Lower lobe of right lung (tissue), 2 donors: ENCODE results near the gene SMIM24. TPM values are rescaled to one million over a fixed set of nuclear protein-coding genes. Genes with fewer than 3 reads are reported as not detected.
A peak's percentile ranks its signal among the peaks of the same experiment; 100 is the strongest.

Experiments used
- ATAC-seq, 2 donors: fragments of 200-7000 bp; cut with Tn5 transposase; one replicate each; pipeline ENCODE4 v1.9.1; 2020 to 2022; ENCODE audit warnings: mild to moderate bottlenecking in 2 of 2, moderate library complexity in 2 of 2
- DNase-seq: peaks from one replicate; pipeline ENCODE4 v3.0.0-alpha.2; 2020
- H3K27ac ChIP-seq: fragments of 200-600 bp; one replicate; pipeline ENCODE4 v1.8.0; 2022
- H3K27me3 ChIP-seq: fragments of 200-600 bp; one replicate; pipeline ENCODE4 v1.8.0; 2022; ENCODE audit warnings: low read depth
- H3K36me3 ChIP-seq: fragments of 200-600 bp; one replicate; pipeline ENCODE4 v1.8.0; 2022; ENCODE audit warnings: mild to moderate bottlenecking
- H3K4me1 ChIP-seq: fragments of 200-600 bp; one replicate; pipeline ENCODE4 v1.8.0; 2022
- H3K4me3 ChIP-seq: fragments of 200-600 bp; one replicate; pipeline ENCODE4 v1.8.0; 2022; ENCODE audit warnings: mild to moderate bottlenecking
- H3K9me3 ChIP-seq: fragments of 200-600 bp; one replicate; pipeline ENCODE4 v1.8.0; 2022
- CTCF ChIP-seq: fragments of 200-600 bp; IDR thresholded peaks from one replicate; pipeline ENCODE4 v1.8.0; 2022; ENCODE audit warnings: antibody characterized with exemption, mild to moderate bottlenecking
- intact Hi-C: fragments of 100-400 bp; cut with DNase I; formaldehyde crosslinking; loops from one replicate; pipeline ENCODE4 v1.11.0; 2022
- total RNA-seq: library from RNA; stranded (reverse); fragmentation: NEBNext Ultra II Directional; extraction: Animal tissue kit (Norgen Biotek cat#: 25700); gene quantifications from one replicate; pipeline ENCODE4 v1.2.1, GENCODE V29; 2021
- donor health status: DM: no; HTN: yes; CAD: no; lungs with severe emphysema.

The SMIM24 gene
- total RNA-seq, 1 donor from 2014 or later: not detected

- intact Hi-C loops: no loop called here
- Histone ChIP-seq H3K4me1 (no peaks in the 10 kb centered on the region), H3K9me3 (no peaks in the 10 kb centered on the region), H3K36me3 (no peaks in the 10 kb centered on the region), H3K27me3 (peaks cover 44% of the 10 kb centered on the region), H3K27ac (no peak overlapping the region), H3K4me3 (no peak overlapping the region)
- ATAC-seq: no peak
- TF ChIP-seq CTCF: no peak
- no peak for DNase-seq
These were observed 1.1 kb upstream of the SMIM24 start for GRCh38 chr19:3481241-3482090.

GRCh38 chr19:3479834-3480215 lies 500 bp downstream of the SMIM24 start:
- ATAC-seq (no peak), DNase-seq (no peak)
- TF ChIP-seq CTCF: no peak
- no peaks in the 10 kb centered on the region for H3K9me3 ChIP-seq
- H3K27ac ChIP-seq: no peak overlapping the region
- no peaks in the 10 kb centered on the region for H3K4me1 ChIP-seq
- no peak overlapping the region for H3K4me3 ChIP-seq
- intact Hi-C loops: loop anchor here (10.0 kb wide), 1 partner anchor 155 kb away; no protein-coding TSS in a partner anchor
- no peaks in the 10 kb centered on the region for H3K36me3 ChIP-seq
- H3K27me3 ChIP-seq: peaks cover 44% of the 10 kb centered on the region

GRCh38 chr19:3479177-3479833 lies 1.0 kb downstream of the SMIM24 start:
- no peak for DNase-seq
- Histone ChIP-seq H3K27me3 (peaks cover 43% of the 10 kb centered on the region), H3K36me3 (no peaks in the 10 kb centered on the region), H3K9me3 (no peaks in the 10 kb centered on the region), H3K4me1 (no peaks in the 10 kb centered on the region), H3K4me3 (no peak overlapping the region), H3K27ac (no peak overlapping the region)
- ATAC-seq: peak; percentile 20 to 28
- TF ChIP-seq CTCF: no peak
- intact Hi-C loops: loop anchor here (10.0 kb wide), 1 partner anchor 155 kb away; no protein-coding TSS in a partner anchor

GRCh38 chr19:3478409-3479176 lies 1.7 kb downstream of the SMIM24 start:
- Histone ChIP-seq H3K27me3 (peaks cover 35% of the 10 kb centered on the region), H3K36me3 (no peaks in the 10 kb centered on the region), H3K4me3 (no peak overlapping the region), H3K9me3 (no peaks in the 10 kb centered on the region), H3K4me1 (no peaks in the 10 kb centered on the region), H3K27ac (no peak overlapping the region)
- intact Hi-C loops: loop anchor here (10.0 kb wide), 1 partner anchor 154 kb away; no protein-coding TSS in a partner anchor
- no peak for DNase-seq
- ATAC-seq: no peak
- no peak for TF ChIP-seq CTCF

- no peak for TF ChIP-seq CTCF
- Histone ChIP-seq H3K9me3 (no peaks in the 10 kb centered on the region), H3K4me1 (no peaks in the 10 kb centered on the region), H3K4me3 (no peak overlapping the region), H3K36me3 (no peaks in the 10 kb centered on the region), H3K27me3 (peaks cover 29% of the 10 kb centered on the region), H3K27ac (no peak overlapping the region)
- intact Hi-C loops: loop anchor here (10.0 kb wide), 1 partner anchor 153 kb away; no protein-coding TSS in a partner anchor
- DNase-seq (no peak), ATAC-seq (no peak)
These were observed 2.4 kb downstream of the SMIM24 start for GRCh38 chr19:3477951-3478350.
